GM06990 (cell line): ENCODE measurements around the gene NUP98.
"Not testable (repeated sequence)": the region's sequence is repeated elsewhere in the genome, so short reads cannot be mapped to it uniquely, and the experiment has no call there.

Experiments used
- DNase-seq: peaks from one replicate; pipeline ENCODE4 v3.0.0-alpha.2; 2011; ENCODE audit not compliant: insufficient read length; ENCODE audit errors: extremely low read depth
- H3K27me3 ChIP-seq: replicated peaks from 2 replicates; pipeline ENCODE4 v1.6.0; 2011; ENCODE audit warnings: low read length; ENCODE audit not compliant: control insufficient read depth, insufficient read depth
- H3K36me3 ChIP-seq: 2 replicates; pipeline ENCODE4 v1.5.1; 2011; ENCODE audit warnings: low read length; ENCODE audit not compliant: control insufficient read depth, insufficient read depth
- H3K4me3 ChIP-seq: replicated peaks from 2 replicates; pipeline ENCODE4 v1.5.1; 2011; ENCODE audit warnings: low read depth, mild to moderate bottlenecking, control low read depth, low read length
- TF ChIP-seq, protein P1 (sequence below): IDR thresholded peaks from 2 replicates; pipeline ENCODE4 v1.5.1; 2011; ENCODE audit warnings: low read length, control low read depth, mild to moderate bottlenecking, inconsistent platforms; ENCODE audit not compliant: insufficient read depth, poor library complexity, severe bottlenecking

Gene NUP98

DNA sequence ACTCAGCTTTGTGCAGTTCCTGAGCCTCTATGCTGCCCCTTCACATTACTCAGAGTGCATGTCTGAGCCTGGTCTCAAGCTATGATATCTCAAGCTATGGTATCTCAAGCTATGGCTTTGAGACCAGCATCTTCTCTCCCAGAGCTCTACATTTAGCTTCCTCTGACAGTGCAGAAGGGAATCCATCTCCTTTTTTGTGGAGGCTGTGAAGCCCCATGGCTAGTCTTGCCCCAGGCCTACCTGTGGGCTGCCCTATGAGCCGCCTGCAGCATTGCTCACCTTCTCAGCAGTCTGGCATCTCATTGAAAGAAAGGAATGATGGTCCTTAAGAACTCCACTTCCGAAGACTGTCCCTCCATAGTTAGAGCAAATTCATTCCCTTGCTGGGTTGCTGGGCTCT, 23.6 kb upstream of the NUP98 start:
- TF ChIP-seq, protein P1, sequence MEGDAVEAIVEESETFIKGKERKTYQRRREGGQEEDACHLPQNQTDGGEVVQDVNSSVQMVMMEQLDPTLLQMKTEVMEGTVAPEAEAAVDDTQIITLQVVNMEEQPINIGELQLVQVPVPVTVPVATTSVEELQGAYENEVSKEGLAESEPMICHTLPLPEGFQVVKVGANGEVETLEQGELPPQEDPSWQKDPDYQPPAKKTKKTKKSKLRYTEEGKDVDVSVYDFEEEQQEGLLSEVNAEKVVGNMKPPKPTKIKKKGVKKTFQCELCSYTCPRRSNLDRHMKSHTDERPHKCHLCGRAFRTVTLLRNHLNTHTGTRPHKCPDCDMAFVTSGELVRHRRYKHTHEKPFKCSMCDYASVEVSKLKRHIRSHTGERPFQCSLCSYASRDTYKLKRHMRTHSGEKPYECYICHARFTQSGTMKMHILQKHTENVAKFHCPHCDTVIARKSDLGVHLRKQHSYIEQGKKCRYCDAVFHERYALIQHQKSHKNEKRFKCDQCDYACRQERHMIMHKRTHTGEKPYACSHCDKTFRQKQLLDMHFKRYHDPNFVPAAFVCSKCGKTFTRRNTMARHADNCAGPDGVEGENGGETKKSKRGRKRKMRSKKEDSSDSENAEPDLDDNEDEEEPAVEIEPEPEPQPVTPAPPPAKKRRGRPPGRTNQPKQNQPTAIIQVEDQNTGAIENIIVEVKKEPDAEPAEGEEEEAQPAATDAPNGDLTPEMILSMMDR, result no peak
- Histone ChIP-seq H3K27me3 (no peaks in the 10 kb centered on the region), H3K4me3 (no peak overlapping the region), H3K36me3 (peaks cover 5% of the 10 kb centered on the region)
- DNase-seq, result no peak

DNA sequence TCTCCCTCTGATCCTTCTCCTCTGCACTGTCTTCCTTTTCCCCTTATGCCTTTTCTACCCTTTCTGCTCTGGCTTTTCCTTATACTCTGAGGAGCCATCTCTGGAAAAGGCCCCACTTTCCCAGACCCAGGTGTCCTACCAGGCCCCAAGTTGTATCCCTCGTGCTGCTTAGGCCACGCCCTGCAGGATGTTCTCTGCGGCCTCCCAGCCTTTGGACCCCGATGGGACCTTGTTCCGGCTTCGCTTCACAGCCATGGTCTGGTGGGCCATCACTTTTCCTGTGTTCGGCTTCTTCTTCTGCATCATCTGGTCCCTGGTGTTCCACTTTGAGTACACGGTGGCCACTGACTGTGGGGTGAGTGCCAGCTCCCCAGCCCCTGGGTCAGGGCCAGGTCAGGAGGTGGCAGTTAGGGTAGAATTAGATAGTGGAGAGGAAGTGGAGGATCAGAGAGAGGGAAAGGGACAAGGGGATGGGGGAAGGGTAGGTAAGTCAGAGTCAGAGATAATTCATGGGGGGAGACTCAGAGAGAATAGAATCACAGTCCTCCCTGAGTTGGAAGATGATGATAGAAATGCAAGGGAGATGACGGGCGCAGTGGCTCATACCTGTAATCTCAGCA, 19.9 kb upstream of the NUP98 start:
- H3K4me3 ChIP-seq, result no peak overlapping the region
- TF ChIP-seq, protein P1, result no peak
- peaks cover 1% of the 10 kb centered on the region for H3K36me3 ChIP-seq
- no peaks in the 10 kb centered on the region for H3K27me3 ChIP-seq
- no peak for DNase-seq

DNA sequence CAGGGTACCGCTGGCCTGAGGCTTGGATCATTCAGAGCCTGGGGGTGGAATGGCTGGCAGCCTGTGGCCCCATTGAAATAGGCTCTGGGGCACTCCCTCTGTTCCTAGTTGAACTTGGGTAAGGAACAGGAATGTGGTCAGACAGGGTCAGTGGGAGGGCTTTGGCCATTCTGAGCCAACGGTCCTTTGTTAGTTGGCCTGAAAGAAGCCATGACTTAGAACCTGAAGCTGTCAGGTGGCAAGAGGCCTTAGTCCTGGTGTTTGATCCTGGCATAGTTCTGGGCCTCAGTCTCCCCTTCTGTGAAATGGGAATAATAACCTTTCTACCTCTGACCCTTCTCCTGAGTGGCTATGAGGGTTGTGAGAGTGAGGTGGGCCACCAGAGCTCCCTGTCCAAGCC, 19.3 kb upstream of the NUP98 start:
- no peak for DNase-seq

DNA sequence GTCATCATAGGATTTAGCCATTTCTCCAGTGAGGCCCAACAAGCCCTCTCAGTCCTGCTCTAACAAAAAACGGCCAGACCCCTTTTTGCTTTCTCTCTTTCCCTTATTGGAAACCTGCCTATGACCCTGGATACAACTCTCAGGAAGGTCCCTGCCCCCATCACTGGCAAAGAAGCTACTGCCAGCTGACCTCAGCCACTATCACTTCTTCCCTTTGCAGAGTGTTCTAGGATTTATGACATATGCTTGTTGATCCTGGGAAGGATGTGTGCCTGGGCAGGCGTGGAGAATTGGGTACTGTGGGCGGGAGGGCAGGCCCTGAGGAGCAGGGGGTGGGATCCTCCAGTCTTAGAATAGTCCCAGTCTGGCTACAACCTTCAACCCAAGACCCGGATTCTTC, 18.5 kb upstream of the NUP98 start:
- H3K36me3 ChIP-seq, result peaks cover 1% of the 10 kb centered on the region
- no peaks in the 10 kb centered on the region for H3K27me3 ChIP-seq
- no peak overlapping the region for H3K4me3 ChIP-seq
- TF ChIP-seq, protein P1, result no peak
- no peak for DNase-seq

More for the DNA sequence above, 19.3 kb upstream of the NUP98 start:
- no peak overlapping the region for H3K4me3 ChIP-seq
- H3K36me3 ChIP-seq, result peaks cover 1% of the 10 kb centered on the region
- H3K27me3 ChIP-seq, result no peaks in the 10 kb centered on the region
- TF ChIP-seq, protein P1, result no peak

DNA sequence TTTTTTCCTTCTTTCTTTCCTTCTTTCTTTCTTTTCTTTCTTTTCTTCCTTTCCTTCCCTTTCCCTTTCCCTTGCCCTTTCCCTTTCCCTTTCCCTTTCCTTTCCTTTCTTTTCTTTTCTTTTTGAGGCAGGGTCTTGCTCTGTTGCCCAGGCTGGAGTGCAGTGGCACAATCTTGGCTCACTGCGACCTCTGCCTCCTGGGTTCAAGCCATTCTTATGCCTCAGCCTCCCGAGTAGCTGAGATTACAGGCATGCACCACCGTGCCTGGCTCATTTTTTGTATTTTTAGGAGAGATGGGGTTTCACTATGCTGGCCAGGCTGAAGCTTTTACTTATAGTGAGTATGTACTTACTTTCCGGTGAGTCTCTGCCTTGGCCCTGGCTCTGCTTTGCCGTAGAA, 17.5 kb upstream of the NUP98 start:
- not testable (repeated sequence) for H3K36me3 ChIP-seq, DNase-seq, H3K27me3 ChIP-seq, H3K4me3 ChIP-seq

DNA sequence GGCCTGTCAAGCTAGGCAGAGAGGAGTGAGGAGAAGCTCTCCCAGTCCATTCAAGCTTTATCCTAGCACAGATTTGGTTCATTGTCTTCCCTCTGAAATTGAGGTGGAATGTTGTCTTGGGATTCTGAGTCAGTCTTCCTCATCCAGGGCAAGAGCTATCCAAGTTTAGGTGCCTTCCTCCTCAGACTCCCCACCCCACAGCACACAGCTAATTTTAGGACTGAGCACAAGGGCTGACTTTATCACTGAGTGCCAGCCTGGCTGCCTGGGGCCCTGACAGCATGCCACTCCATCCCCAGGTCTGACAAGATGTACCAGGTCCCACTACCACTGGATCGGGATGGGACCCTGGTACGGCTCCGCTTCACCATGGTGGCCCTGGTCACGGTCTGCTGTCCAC, 13.6 kb upstream of the NUP98 start:
- Histone ChIP-seq H3K27me3 (no peaks in the 10 kb centered on the region), H3K36me3 (no peaks in the 10 kb centered on the region), H3K4me3 (no peak overlapping the region)
- TF ChIP-seq, protein P1, result no peak
- DNase-seq, result no peak
